Measurements from ENCODE around the gene BTK. TPM values are rescaled to one million over a fixed set of nuclear protein-coding genes. Genes with fewer than 3 reads are reported as not detected.

BTK gene
- total RNA-seq, 1 experiment from 2014 or later = not detected

DNA sequence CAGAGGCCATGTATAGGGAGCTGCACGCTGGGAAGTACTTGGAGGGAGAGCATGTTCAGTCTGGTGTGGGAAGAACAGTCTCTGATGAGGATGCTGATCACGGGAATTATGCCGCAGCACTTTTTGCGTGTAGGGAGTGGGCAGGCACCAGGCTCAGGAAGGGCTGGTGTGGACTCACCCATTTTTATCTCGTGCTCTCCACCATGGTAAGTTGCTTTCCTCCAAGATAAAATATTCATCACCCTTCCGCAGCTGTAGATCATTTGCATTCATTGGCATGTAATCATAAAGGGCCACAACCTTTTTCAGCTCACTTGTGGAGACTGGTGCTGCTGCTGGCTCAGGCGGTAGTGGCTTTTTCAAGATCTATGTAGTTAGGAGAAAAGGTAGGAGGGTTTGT, 25.6 kb downstream of the BTK start:
- H4K20me1 ChIP-seq (ENCODE audit: low read length) = no peaks in the 10 kb centered on the region
- no TSS peak for BruUV-seq (replicated peaks)
- intact Hi-C loops (cut with micrococcal nuclease) = no loop called here
- H3K27me3 ChIP-seq (ENCODE audit: low read length) = no peaks in the 10 kb centered on the region
- DNase-seq (no peak), ATAC-seq (no peak)
- no peaks in the 10 kb centered on the region for H3K9me2 ChIP-seq (replicated peaks; ENCODE audit: low read length)
- H3F3A ChIP-seq (ENCODE audit: low read length, unreplicated experiment) = no peaks in the 10 kb centered on the region
- POLR2A ChIA-PET (ENCODE audit: unreplicated experiment) = no interaction called here
- H3K4me3 ChIP-seq (ENCODE audit: low read length) = no peak overlapping the region
- H3K36me3 ChIP-seq (ENCODE audit: low read depth, low read length) = no peaks in the 10 kb centered on the region
- no peak overlapping the region for H3K27ac ChIP-seq (ENCODE audit: low read length)
- no peaks in the 10 kb centered on the region for H3K9me3 ChIP-seq (ENCODE audit: low read length)
- no peaks in the 10 kb centered on the region for H3K79me2 ChIP-seq (ENCODE audit: low read length)
- CTCF ChIA-PET = no interaction called here
- H3K4me2 ChIP-seq (ENCODE audit: low read length) = no peak overlapping the region
- TF ChIP-seq EZH2phosphoT487 (IDR thresholded peaks at IDR 0.05; ENCODE audit: borderline replicate concordance, low read length) = no peak
- TF ChIP-seq EZH2 (IDR thresholded peaks at IDR 0.05; ENCODE audit: low read length, unreplicated experiment) = no peak
- TF ChIP-seq, protein P1, sequence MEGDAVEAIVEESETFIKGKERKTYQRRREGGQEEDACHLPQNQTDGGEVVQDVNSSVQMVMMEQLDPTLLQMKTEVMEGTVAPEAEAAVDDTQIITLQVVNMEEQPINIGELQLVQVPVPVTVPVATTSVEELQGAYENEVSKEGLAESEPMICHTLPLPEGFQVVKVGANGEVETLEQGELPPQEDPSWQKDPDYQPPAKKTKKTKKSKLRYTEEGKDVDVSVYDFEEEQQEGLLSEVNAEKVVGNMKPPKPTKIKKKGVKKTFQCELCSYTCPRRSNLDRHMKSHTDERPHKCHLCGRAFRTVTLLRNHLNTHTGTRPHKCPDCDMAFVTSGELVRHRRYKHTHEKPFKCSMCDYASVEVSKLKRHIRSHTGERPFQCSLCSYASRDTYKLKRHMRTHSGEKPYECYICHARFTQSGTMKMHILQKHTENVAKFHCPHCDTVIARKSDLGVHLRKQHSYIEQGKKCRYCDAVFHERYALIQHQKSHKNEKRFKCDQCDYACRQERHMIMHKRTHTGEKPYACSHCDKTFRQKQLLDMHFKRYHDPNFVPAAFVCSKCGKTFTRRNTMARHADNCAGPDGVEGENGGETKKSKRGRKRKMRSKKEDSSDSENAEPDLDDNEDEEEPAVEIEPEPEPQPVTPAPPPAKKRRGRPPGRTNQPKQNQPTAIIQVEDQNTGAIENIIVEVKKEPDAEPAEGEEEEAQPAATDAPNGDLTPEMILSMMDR (conservative IDR thresholded peaks at IDR 0.05; ENCODE audit: low read depth, low read length) = no peak
- no peak overlapping the region for H2AFZ ChIP-seq (ENCODE audit: low read length)
- H3K4me1 ChIP-seq (ENCODE audit: insufficient read depth, low read length) = no peaks in the 10 kb centered on the region
- H3K9ac ChIP-seq (ENCODE audit: low read length) = no peak overlapping the region

DNA sequence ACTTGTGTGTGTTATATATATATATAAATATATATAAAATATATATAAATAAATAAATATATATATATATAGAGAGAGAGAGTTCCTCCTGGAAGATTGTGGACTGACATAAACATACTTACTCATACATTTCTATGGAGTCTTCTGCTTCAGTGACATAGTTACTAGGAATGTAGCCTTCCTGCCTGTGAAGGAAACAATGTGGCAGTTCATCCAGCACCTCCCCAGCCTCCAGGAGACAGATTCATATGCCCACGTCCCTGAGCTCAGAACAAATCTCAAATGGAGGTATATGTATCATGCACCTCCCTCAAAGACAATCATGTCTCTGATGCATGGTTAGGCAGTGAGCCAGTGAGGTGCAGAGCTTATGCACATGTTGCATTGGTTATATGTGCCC, 26.0 kb downstream of the BTK start:
- Histone ChIP-seq H3K79me2 (ENCODE audit: low read length) (no peaks in the 10 kb centered on the region), H3K27ac (ENCODE audit: low read length) (no peak overlapping the region), H2AFZ (ENCODE audit: low read length) (no peak overlapping the region), H3K4me3 (ENCODE audit: low read length) (no peak overlapping the region), H3K9me2 (replicated peaks; ENCODE audit: low read length) (no peaks in the 10 kb centered on the region), H4K20me1 (ENCODE audit: low read length) (no peaks in the 10 kb centered on the region), H3K27me3 (ENCODE audit: low read length) (no peaks in the 10 kb centered on the region), H3K9ac (ENCODE audit: low read length) (no peak overlapping the region), H3K9me3 (ENCODE audit: low read length) (no peaks in the 10 kb centered on the region), H3K4me1 (ENCODE audit: insufficient read depth, low read length) (no peaks in the 10 kb centered on the region), H3K4me2 (ENCODE audit: low read length) (no peak overlapping the region), H3K36me3 (ENCODE audit: low read depth, low read length) (no peaks in the 10 kb centered on the region), H3F3A (ENCODE audit: low read length, unreplicated experiment) (no peaks in the 10 kb centered on the region)
- TF ChIP-seq EZH2 (IDR thresholded peaks at IDR 0.05; ENCODE audit: low read length, unreplicated experiment) = no peak
- TF ChIP-seq, protein P1 (conservative IDR thresholded peaks at IDR 0.05; ENCODE audit: low read depth, low read length) = no peak
- no TSS peak for BruUV-seq (replicated peaks)
- ATAC-seq (no peak), DNase-seq (no peak)
- intact Hi-C loops (cut with micrococcal nuclease) = no loop called here
- POLR2A ChIA-PET (ENCODE audit: unreplicated experiment) = no interaction called here
- CTCF ChIA-PET = no interaction called here

DNA sequence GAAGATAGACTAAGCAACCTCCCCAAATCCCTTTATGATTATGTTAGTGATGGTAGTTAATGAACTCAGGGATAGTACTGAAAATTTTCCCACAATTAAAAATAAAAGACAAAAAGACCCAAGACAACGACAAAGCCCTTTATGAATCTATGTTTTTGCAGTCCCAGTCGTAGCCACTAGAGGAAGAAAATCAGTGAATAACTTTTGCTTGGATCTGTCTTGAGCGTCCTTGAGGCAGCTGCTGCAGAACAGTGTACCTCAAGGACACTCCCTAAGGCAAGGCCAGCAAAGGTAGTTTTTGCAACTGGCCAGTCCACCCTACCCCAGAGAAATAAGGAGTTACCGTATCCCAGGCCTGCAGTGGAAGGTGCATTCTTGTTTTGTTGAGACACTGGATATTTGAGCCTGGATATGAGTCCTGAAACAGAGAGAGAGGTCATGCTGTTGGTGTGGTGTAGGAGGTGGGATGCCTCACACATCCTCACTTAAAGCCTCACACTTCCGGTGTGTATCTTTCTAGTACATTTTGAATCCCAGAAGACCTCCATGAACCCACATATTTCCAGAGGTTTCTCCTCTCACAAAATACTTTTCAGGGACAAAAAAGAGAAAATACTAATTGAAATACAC, 28.7 kb downstream of the BTK start:
- intact Hi-C loops (cut with micrococcal nuclease) = no loop called here
- no peaks in the 10 kb centered on the region for H4K20me1 ChIP-seq (ENCODE audit: low read length)
- no peak overlapping the region for H3K27ac ChIP-seq (ENCODE audit: low read length)
- H3K4me2 ChIP-seq (ENCODE audit: low read length) = no peak overlapping the region
- H3F3A ChIP-seq (ENCODE audit: low read length, unreplicated experiment) = no peaks in the 10 kb centered on the region
- no peaks in the 10 kb centered on the region for H3K9me3 ChIP-seq (ENCODE audit: low read length)
- ATAC-seq (peak; percentile 57), DNase-seq (peak; percentile 29)
- no peak overlapping the region for H3K4me3 ChIP-seq (ENCODE audit: low read length)
- no peaks in the 10 kb centered on the region for H3K79me2 ChIP-seq (ENCODE audit: low read length)
- H3K4me1 ChIP-seq (ENCODE audit: insufficient read depth, low read length) = no peaks in the 10 kb centered on the region
- H3K9me2 ChIP-seq (replicated peaks; ENCODE audit: low read length) = no peaks in the 10 kb centered on the region
- H3K36me3 ChIP-seq (ENCODE audit: low read depth, low read length) = no peaks in the 10 kb centered on the region
- TF ChIP-seq, protein P1 (conservative IDR thresholded peaks at IDR 0.05; ENCODE audit: low read depth, low read length) = peak; percentile 47
- TF ChIP-seq EZH2phosphoT487 (IDR thresholded peaks at IDR 0.05; ENCODE audit: borderline replicate concordance, low read length) (no peak), EZH2 (IDR thresholded peaks at IDR 0.05; ENCODE audit: low read length, unreplicated experiment) (no peak)
- H3K9ac ChIP-seq (ENCODE audit: low read length) = no peak overlapping the region
- H2AFZ ChIP-seq (ENCODE audit: low read length) = no peak overlapping the region
- BruUV-seq (replicated peaks) = no TSS peak
- ChIA-PET POLR2A (ENCODE audit: unreplicated experiment) (no interaction called here), CTCF (no interaction called here)
- no peaks in the 10 kb centered on the region for H3K27me3 ChIP-seq (ENCODE audit: low read length)

All from PC-3 (cell line).